Endothelial cell of umbilical vein (primary cell): ENCODE measurements around the gene MRPS18B.

ENCODE experiments used
- CTCF ChIP-seq, 2 donors: IDR thresholded peaks; 1 replicate in 1 of 2; 2 replicates in 1 of 2; pipeline ENCODE4 v1.5.1; 2011; ENCODE audit warnings: low read length in 2 of 2, mild to moderate bottlenecking in 2 of 2, moderate library complexity in 2 of 2, control low read depth in 1 of 2, inconsistent platforms in 1 of 2, low read depth in 1 of 2; ENCODE audit not compliant: insufficient read depth in 1 of 2; ENCODE audit errors: extremely low read depth in 1 of 2
- EZH2 ChIP-seq: IDR thresholded peaks from 2 replicates; pipeline ENCODE4 v1.6.1; 2012; ENCODE audit warnings: borderline replicate concordance, low read depth, mild to moderate bottlenecking, moderate library complexity, low read length, inconsistent platforms; ENCODE audit not compliant: severe bottlenecking
- POLR2A ChIP-seq: IDR thresholded peaks from 2 replicates; pipeline ENCODE4 v1.6.1; 2012; ENCODE audit warnings: low read depth, mild to moderate bottlenecking, control low read depth, low read length
- POLR2AphosphoS5 ChIP-seq: IDR thresholded peaks from 2 replicates; pipeline ENCODE4 v1.6.1; 2012; ENCODE audit warnings: low read depth, mild to moderate bottlenecking, control low read depth, low read length, moderate library complexity; ENCODE audit not compliant: insufficient read depth

DNA sequence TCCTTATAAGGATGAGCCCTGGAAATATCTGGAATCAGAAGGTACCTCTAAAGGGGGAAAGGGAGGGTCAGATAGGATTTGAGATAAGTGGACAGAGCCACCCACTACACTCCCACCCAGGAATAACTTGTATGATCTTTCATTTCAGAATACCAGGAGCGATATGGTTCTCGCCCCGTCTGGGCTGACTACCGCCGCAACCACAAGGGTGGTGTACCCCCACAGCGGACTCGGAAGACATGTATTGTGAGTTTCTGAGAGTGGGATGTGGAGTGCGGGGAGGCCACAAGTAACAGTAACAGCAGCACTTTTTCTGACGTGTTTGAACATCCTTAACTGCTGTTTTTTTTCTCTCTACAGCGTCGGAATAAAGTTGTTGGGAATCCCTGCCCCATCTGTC is 1.9 kb downstream of the MRPS18B start:
- no peak for TF ChIP-seq CTCF (IDR thresholded peaks at IDR 0.05; ENCODE audit: extremely low read depth in 1 of 2, insufficient read depth in 1 of 2, low read depth in 1 of 2, low read length in 2 of 2)
- no peak for TF ChIP-seq POLR2AphosphoS5
- TF ChIP-seq POLR2A: no peak
- no peak for TF ChIP-seq EZH2
